SIG-M5 (cell line): ENCODE results near the gene EPHB1.
"Not testable (repeated sequence)": the region's sequence is repeated elsewhere in the genome, so short reads cannot be mapped to it uniquely, and the experiment has no call there.

Experiments used
- DNase-seq: peaks from one replicate; lab custom pipeline; 2025; lab: John Stamatoyannopoulos, UW

Gene EPHB1

DNA sequence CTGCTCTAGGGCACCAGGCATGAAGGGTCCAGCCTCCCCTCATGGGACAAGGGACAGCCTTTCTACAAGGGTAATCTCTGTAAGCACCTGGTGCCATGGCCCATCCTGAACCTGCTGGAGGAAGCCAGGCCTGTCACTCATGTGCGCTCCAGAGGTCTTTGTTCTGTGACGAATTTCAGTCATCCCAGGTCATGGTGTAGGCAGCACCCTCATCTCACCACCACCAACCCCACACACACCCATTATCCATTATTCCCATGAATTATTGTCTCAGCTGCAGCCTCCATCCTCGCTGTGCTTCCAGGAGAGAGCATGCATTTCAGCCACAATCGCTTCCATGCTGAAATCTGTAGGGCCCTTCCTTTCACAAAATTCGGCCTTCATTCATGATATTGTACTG lies 419.3 kb downstream of the EPHB1 start:
- no peak for DNase-seq

GRCh38 chr3:135215516-135215915 lies 420.5 kb downstream of the EPHB1 start:
- DNase-seq = no peak

GRCh38 chr3:135216659-135217058 lies 421.6 kb downstream of the EPHB1 start:
- DNase-seq = no peak

GRCh38 chr3:135217730-135218129 lies 422.7 kb downstream of the EPHB1 start:
- DNase-seq = no peak

GRCh38 chr3:135218304-135218703 lies 423.2 kb downstream of the EPHB1 start:
- no peak for DNase-seq

DNA sequence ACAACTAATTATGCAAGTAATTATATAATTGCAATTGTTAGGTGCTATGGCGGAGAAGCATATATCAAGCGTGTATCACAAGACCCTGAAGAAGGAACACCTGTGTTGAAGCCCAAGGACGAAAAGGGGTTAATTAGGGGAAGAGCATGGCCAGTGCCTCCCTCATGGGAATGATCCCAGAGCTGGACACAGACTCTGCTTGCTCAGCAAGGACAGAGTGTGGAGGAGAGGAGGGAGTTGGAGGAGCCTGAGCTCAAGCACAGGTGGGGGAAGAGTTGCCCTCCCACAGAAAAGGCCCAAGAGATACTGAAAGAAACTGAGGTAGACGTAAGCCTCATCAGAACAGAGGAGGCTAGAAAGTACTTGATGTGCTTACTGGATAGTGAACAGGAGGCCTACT lies 423.7 kb downstream of the EPHB1 start:
- DNase-seq = no peak

DNA sequence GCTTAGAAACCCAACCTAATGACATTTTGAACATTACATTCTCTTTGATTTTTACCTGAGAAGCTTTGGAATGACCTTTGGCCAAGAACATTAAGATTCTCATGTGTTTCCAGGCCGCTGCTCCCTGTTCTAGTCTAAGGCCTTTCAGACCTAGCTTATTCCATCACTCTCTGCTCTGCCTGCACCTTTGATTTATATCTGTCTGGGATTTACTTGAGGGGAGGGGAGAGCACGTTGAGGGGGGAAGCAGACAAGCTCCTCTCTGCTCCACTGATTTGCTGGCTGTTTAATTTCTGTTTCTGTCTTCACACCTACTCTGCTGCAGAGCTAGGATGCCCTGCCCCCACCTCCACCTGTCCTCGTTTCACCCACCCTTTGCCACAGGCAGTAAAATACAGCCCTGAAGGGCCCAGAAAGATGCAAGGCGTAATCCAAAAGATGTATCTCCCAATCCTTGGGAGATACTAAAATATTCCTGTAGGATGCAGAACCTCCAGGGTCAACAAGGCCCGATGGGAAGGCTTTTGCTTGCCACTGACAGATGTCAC lies 429.8 kb downstream of the EPHB1 start:
- no peak for DNase-seq

- DNase-seq = peak; percentile 4
Measured at GRCh38 chr3:135226057-135226456, 431.0 kb downstream of the EPHB1 start.

DNA sequence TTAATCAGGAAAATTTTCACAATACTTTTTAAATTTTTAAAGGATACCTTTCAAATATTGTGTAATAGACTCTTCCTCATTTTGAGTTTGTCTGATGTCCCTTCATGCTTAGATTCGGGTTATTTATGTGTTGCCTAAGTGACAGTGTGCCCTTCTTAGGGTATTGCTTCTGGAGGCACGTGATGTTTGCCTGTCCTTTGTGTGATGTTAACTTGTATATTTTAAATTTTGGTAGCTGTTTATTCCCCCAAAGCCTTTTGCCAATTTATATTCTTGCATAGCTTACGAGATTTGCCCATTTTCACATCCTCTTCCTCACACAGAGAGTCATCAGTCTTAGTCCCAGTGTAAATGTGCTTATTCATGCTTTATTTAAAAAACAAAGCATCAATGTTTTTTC lies 433.1 kb downstream of the EPHB1 start:
- DNase-seq = no peak

DNA sequence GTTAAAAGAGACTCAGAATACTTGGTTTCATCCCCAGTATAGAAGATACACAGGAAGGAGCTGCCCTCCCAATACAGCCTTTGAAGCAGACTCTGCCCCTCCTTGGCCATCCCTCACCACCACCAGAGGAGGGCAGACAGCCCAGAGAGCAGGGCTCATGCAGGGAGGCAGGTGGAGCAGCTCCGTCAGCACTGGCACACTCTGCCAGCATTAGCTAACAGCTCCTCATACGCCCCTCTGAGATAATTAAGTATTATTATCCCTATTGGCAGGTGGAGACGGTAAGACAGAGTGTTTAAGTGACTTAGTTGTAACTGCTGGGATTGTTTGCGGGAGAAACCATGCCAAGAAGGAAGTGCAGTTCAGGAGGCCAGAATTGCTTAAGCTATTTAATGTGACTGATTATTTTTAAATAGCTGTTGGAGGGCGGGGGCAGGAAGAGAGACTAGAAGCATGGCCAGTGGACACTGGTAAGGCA lies 434.0 kb downstream of the EPHB1 start:
- no peak for DNase-seq

- DNase-seq = no peak
Measured at GRCh38 chr3:135231737-135232136, 436.7 kb downstream of the EPHB1 start.

DNA sequence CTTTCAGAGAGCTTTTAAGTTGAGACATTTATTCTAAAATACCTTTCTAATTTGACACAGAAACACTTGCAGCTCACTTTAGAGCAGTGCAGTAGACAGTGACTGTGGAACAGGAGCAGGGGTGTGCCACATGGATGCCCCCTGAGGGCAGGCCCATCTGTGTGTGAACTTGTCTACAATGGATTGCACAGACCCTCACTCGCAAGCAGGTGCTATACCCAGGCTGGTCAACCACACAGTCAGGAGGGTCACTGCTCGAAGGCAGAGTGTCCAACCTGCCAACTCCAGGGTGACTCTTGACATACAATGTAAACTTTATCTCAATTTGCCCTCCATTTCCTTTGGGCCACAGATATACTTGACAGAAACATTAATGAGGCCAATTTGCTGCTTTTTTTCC lies 437.2 kb downstream of the EPHB1 start:
- DNase-seq = no peak

- DNase-seq = not testable (repeated sequence)
Measured at GRCh38 chr3:135233476-135233875, 438.4 kb downstream of the EPHB1 start.

- no peak for DNase-seq
Measured at GRCh38 chr3:135235541-135235940, 440.5 kb downstream of the EPHB1 start.

- DNase-seq = no peak
Measured at GRCh38 chr3:135237371-135238143, 442.5 kb downstream of the EPHB1 start.

GRCh38 chr3:135238236-135238830 lies 443.3 kb downstream of the EPHB1 start:
- no peak for DNase-seq

- DNase-seq = no peak
Measured at GRCh38 chr3:135238871-135239614, 444.0 kb downstream of the EPHB1 start.

DNA sequence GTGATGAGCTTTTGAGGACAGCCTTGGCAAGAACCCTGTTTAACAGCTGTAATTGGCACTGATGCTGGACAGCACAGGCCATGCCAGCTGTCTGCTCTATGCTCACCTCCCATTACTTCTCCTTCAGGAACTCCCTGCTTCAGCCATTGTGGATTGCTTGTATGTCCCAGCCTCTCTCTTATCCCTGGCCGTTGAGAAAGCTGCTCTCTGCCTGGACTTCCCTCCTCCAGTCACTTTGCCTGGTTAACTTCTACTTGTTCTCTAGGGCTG lies 444.5 kb downstream of the EPHB1 start:
- no peak for DNase-seq

- DNase-seq = no peak
Measured at GRCh38 chr3:135240426-135240825, 445.4 kb downstream of the EPHB1 start.

GRCh38 chr3:135242285-135242684 lies 447.2 kb downstream of the EPHB1 start:
- no peak for DNase-seq

DNA sequence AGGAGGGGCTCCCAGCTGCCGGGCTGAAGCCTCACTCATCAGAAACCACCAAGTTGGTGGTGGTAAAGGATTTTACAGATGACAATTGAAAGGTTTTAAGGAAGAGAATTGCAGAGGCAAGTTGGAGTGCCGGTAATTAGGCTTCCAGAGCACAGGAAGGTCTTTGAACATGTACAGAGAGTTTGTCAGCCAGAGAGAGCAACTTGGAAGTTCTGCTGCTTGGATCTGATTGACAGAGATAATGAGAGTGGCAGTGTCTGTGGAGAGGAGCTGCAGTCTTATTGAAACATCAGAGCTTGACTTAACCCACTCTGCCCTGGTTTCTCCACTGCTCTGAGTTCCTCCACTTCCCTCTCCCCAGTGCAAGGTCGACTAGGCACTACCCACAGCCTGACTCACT lies 448.6 kb downstream of the EPHB1 start:
- DNase-seq = no peak

DNA sequence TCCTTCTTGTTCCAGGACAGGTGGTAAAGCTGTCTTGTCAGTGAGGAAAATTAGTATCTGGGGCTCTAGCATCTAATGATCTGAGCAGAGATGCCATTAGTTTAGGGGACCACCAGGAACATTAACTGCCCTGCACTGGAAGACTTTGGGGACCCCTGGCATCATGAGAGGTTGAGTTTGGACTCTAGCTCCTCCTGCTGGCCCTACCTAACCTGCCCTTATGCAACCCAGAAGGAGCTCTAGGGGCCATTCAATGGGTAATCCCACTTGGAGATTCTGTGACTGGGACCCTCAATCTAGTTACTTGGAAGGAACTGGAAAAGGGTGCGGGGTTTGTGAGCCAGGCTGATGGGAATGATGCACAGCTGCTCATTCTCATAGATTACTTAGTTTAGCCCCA lies 451.0 kb downstream of the EPHB1 start:
- DNase-seq = no peak

- no peak for DNase-seq
Measured at GRCh38 chr3:135248213-135248612, 453.2 kb downstream of the EPHB1 start.
